ENCODE measurements around the gene CTNNBL1. TPM values are rescaled to one million over a fixed set of nuclear protein-coding genes. Genes with fewer than 3 reads are reported as not detected.
A peak's percentile ranks its signal among the peaks of the same experiment; 100 is the strongest.

The CTNNBL1 gene
- total RNA-seq, 2 donors from 2014 or later: 65.9 to 102 TPM

- ATAC-seq (replicated peaks in 1 of 2) (no peak), DNase-seq (no peak)
- no peaks in the 10 kb centered on the region for H3K4me1 Mint-ChIP-seq (ENCODE audit: low read depth)
- H3K27ac Mint-ChIP-seq: no peak overlapping the region
- peaks cover 0 to 3% of the 10 kb centered on the region in 2 donors for H3K36me3 Mint-ChIP-seq (ENCODE audit: insufficient read depth in 2 of 2)
- H3K9me3 Mint-ChIP-seq: no peaks in the 10 kb centered on the region
- H3K27me3 Mint-ChIP-seq (ENCODE audit: low read depth): no peaks in the 10 kb centered on the region
- no peak overlapping the region for H3K4me3 Mint-ChIP-seq
Observed at GRCh38 chr20:37839432-37839827, 145.6 kb downstream of the CTNNBL1 start.

- DNase-seq: no peak
- no peak for ATAC-seq (replicated peaks in 1 of 2)
- H3K4me1 Mint-ChIP-seq (ENCODE audit: low read depth): no peaks in the 10 kb centered on the region
- H3K27me3 Mint-ChIP-seq (ENCODE audit: low read depth): no peaks in the 10 kb centered on the region
- H3K4me3 Mint-ChIP-seq: no peak overlapping the region
- H3K9me3 Mint-ChIP-seq: no peaks in the 10 kb centered on the region
- no peak overlapping the region for H3K27ac Mint-ChIP-seq
- peaks cover 0 to 3% of the 10 kb centered on the region in 2 donors for H3K36me3 Mint-ChIP-seq (ENCODE audit: insufficient read depth in 2 of 2)
Observed at GRCh38 chr20:37839955-37840354, 146.1 kb downstream of the CTNNBL1 start.

GRCh38 chr20:37841389-37841788 is 147.6 kb downstream of the CTNNBL1 start:
- Mint-ChIP-seq H3K27ac (no peak overlapping the region), H3K36me3 (ENCODE audit: insufficient read depth in 2 of 2) (peaks cover 0 to 3% of the 10 kb centered on the region in 2 donors), H3K27me3 (ENCODE audit: low read depth) (no peaks in the 10 kb centered on the region), H3K4me1 (ENCODE audit: low read depth) (no peaks in the 10 kb centered on the region), H3K9me3 (no peaks in the 10 kb centered on the region), H3K4me3 (no peak overlapping the region)
- ATAC-seq (replicated peaks in 1 of 2): no peak
- DNase-seq: no peak

- ATAC-seq (replicated peaks in 1 of 2) (no peak), DNase-seq (no peak)
- Mint-ChIP-seq H3K4me1 (ENCODE audit: low read depth) (no peaks in the 10 kb centered on the region), H3K27me3 (ENCODE audit: low read depth) (no peaks in the 10 kb centered on the region), H3K9me3 (no peaks in the 10 kb centered on the region), H3K36me3 (ENCODE audit: insufficient read depth in 2 of 2) (peaks cover 0 to 3% of the 10 kb centered on the region in 2 donors), H3K4me3 (no peak overlapping the region), H3K27ac (peak overlapping the region; percentile 29)
Observed at GRCh38 chr20:37841971-37842370, 148.1 kb downstream of the CTNNBL1 start.

- DNase-seq (no peak), ATAC-seq (replicated peaks in 1 of 2) (no peak)
- no peaks in the 10 kb centered on the region for H3K27me3 Mint-ChIP-seq (ENCODE audit: low read depth)
- no peaks in the 10 kb centered on the region for H3K9me3 Mint-ChIP-seq
- peaks cover 0 to 5% of the 10 kb centered on the region in 2 donors for H3K36me3 Mint-ChIP-seq (ENCODE audit: insufficient read depth in 2 of 2)
- H3K27ac Mint-ChIP-seq: no peak overlapping the region
- H3K4me3 Mint-ChIP-seq: no peak overlapping the region
- no peaks in the 10 kb centered on the region for H3K4me1 Mint-ChIP-seq (ENCODE audit: low read depth)
Observed at GRCh38 chr20:37845241-37845681, 151.4 kb downstream of the CTNNBL1 start.

GRCh38 chr20:37845878-37846277 is 152.0 kb downstream of the CTNNBL1 start:
- H3K9me3 Mint-ChIP-seq: no peaks in the 10 kb centered on the region
- H3K36me3 Mint-ChIP-seq (ENCODE audit: insufficient read depth in 2 of 2): peaks cover 0 to 2% of the 10 kb centered on the region in 2 donors
- no peak for ATAC-seq (replicated peaks in 1 of 2)
- H3K4me1 Mint-ChIP-seq (ENCODE audit: low read depth): no peaks in the 10 kb centered on the region
- H3K4me3 Mint-ChIP-seq: no peak overlapping the region
- H3K27me3 Mint-ChIP-seq (ENCODE audit: low read depth): no peaks in the 10 kb centered on the region
- DNase-seq: no peak
- H3K27ac Mint-ChIP-seq: no peak overlapping the region

GRCh38 chr20:37846573-37846972 is 152.7 kb downstream of the CTNNBL1 start:
- no peaks in the 10 kb centered on the region for H3K27me3 Mint-ChIP-seq (ENCODE audit: low read depth)
- H3K27ac Mint-ChIP-seq: no peak overlapping the region
- no peak for DNase-seq
- no peak for ATAC-seq (replicated peaks in 1 of 2)
- peaks cover 0 to 2% of the 10 kb centered on the region in 2 donors for H3K36me3 Mint-ChIP-seq (ENCODE audit: insufficient read depth in 2 of 2)
- H3K9me3 Mint-ChIP-seq: no peaks in the 10 kb centered on the region
- H3K4me3 Mint-ChIP-seq: no peak overlapping the region
- H3K4me1 Mint-ChIP-seq (ENCODE audit: low read depth): no peaks in the 10 kb centered on the region

- no peak overlapping the region for H3K4me3 Mint-ChIP-seq
- ATAC-seq (replicated peaks in 1 of 2) (no peak), DNase-seq (no peak)
- peaks cover 0 to 2% of the 10 kb centered on the region in 2 donors for H3K36me3 Mint-ChIP-seq (ENCODE audit: insufficient read depth in 2 of 2)
- H3K9me3 Mint-ChIP-seq: no peaks in the 10 kb centered on the region
- H3K27ac Mint-ChIP-seq: no peak overlapping the region
- H3K27me3 Mint-ChIP-seq (ENCODE audit: low read depth): no peaks in the 10 kb centered on the region
- peaks cover 4% of the 10 kb centered on the region for H3K4me1 Mint-ChIP-seq (ENCODE audit: low read depth)
Observed at GRCh38 chr20:37848706-37849105, 154.9 kb downstream of the CTNNBL1 start.

- H3K36me3 Mint-ChIP-seq (ENCODE audit: insufficient read depth in 2 of 2): peaks cover 0 to 2% of the 10 kb centered on the region in 2 donors
- H3K4me1 Mint-ChIP-seq (ENCODE audit: low read depth): peaks cover 9% of the 10 kb centered on the region
- no peaks in the 10 kb centered on the region for H3K9me3 Mint-ChIP-seq
- no peak overlapping the region for H3K4me3 Mint-ChIP-seq
- ATAC-seq (replicated peaks in 1 of 2): no peak
- no peak overlapping the region for H3K27ac Mint-ChIP-seq
- no peaks in the 10 kb centered on the region for H3K27me3 Mint-ChIP-seq (ENCODE audit: low read depth)
- DNase-seq: no peak
Observed at GRCh38 chr20:37849156-37849555, 155.3 kb downstream of the CTNNBL1 start.

- Mint-ChIP-seq H3K4me1 (ENCODE audit: low read depth) (peaks cover 11% of the 10 kb centered on the region), H3K4me3 (no peak overlapping the region), H3K27me3 (ENCODE audit: low read depth) (no peaks in the 10 kb centered on the region), H3K9me3 (no peaks in the 10 kb centered on the region), H3K27ac (no peak overlapping the region), H3K36me3 (ENCODE audit: insufficient read depth in 2 of 2) (peaks cover 0 to 2% of the 10 kb centered on the region in 2 donors)
- ATAC-seq (replicated peaks in 1 of 2): no peak
- DNase-seq: no peak
Observed at GRCh38 chr20:37849566-37849965, 155.7 kb downstream of the CTNNBL1 start.

- Mint-ChIP-seq H3K9me3 (no peaks in the 10 kb centered on the region), H3K27ac (no peak overlapping the region), H3K4me1 (ENCODE audit: low read depth) (peaks cover 16% of the 10 kb centered on the region), H3K4me3 (no peak overlapping the region), H3K36me3 (ENCODE audit: insufficient read depth in 2 of 2) (peaks cover 0 to 2% of the 10 kb centered on the region in 2 donors), H3K27me3 (ENCODE audit: low read depth) (no peaks in the 10 kb centered on the region)
- DNase-seq: no peak
- ATAC-seq (replicated peaks in 1 of 2): no peak
Observed at GRCh38 chr20:37850036-37850592, 156.3 kb downstream of the CTNNBL1 start.

- Mint-ChIP-seq H3K4me1 (ENCODE audit: low read depth) (peaks cover 24% of the 10 kb centered on the region), H3K27ac (no peak overlapping the region), H3K36me3 (ENCODE audit: insufficient read depth in 2 of 2) (peaks cover 0 to 2% of the 10 kb centered on the region in 2 donors), H3K9me3 (no peaks in the 10 kb centered on the region), H3K4me3 (no peak overlapping the region), H3K27me3 (ENCODE audit: low read depth) (no peaks in the 10 kb centered on the region)
- ATAC-seq (replicated peaks in 1 of 2) (no peak), DNase-seq (no peak)
Observed at GRCh38 chr20:37850724-37851355, 157.0 kb downstream of the CTNNBL1 start.

GRCh38 chr20:37852666-37853065 is 158.8 kb downstream of the CTNNBL1 start:
- no peak for ATAC-seq (replicated peaks in 1 of 2)
- no peak overlapping the region for H3K27ac Mint-ChIP-seq
- H3K4me3 Mint-ChIP-seq: no peak overlapping the region
- no peak for DNase-seq
- no peaks in the 10 kb centered on the region for H3K27me3 Mint-ChIP-seq (ENCODE audit: low read depth)
- H3K4me1 Mint-ChIP-seq (ENCODE audit: low read depth): peaks cover 31% of the 10 kb centered on the region
- H3K9me3 Mint-ChIP-seq: no peaks in the 10 kb centered on the region
- peaks cover 1 to 2% of the 10 kb centered on the region in 2 donors for H3K36me3 Mint-ChIP-seq (ENCODE audit: insufficient read depth in 2 of 2)

Data from activated T-cell treated with anti-CD3 and anti-CD28 coated beads, Interleukin-2, amount 50 U/mL, for 72 hours (primary cell).